ENCODE results near the gene DDIT4. TPM values are rescaled to one million over a fixed set of nuclear protein-coding genes. Genes with fewer than 3 reads are reported as not detected.
"Not testable (repeated sequence)": the region's sequence is repeated elsewhere in the genome, so short reads cannot be mapped to it uniquely, and the experiment has no call there.

Gene DDIT4
- total RNA-seq, 1 donor from 2014 or later = 36.9 TPM

DNA sequence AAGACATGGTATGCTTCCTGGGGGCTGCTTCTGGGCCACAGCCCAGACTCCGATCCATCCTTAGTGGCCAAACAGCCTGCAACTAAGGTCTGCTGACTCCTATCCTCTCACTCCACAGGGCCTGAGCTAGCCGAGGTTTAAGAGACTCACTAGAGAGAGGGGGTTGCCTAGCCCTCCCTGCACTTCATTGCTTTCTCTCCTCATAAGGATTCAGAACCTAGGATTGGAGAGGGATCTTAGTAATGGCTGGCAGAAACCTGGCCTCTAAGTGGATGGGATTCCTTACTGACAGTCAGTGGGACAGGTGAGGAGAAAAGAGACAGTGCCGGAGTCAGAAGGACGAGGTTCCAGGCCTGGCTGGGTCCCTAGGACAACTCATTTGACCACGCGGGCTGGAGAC, 8.2 kb upstream of the DDIT4 start:
- no peak for DNase-seq (ENCODE audit: low spot score, unreplicated experiment)
- TF ChIP-seq, protein P1, sequence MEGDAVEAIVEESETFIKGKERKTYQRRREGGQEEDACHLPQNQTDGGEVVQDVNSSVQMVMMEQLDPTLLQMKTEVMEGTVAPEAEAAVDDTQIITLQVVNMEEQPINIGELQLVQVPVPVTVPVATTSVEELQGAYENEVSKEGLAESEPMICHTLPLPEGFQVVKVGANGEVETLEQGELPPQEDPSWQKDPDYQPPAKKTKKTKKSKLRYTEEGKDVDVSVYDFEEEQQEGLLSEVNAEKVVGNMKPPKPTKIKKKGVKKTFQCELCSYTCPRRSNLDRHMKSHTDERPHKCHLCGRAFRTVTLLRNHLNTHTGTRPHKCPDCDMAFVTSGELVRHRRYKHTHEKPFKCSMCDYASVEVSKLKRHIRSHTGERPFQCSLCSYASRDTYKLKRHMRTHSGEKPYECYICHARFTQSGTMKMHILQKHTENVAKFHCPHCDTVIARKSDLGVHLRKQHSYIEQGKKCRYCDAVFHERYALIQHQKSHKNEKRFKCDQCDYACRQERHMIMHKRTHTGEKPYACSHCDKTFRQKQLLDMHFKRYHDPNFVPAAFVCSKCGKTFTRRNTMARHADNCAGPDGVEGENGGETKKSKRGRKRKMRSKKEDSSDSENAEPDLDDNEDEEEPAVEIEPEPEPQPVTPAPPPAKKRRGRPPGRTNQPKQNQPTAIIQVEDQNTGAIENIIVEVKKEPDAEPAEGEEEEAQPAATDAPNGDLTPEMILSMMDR (IDR thresholded peaks at IDR 0.05; ENCODE audit: unreplicated experiment) = no peak
- Mint-ChIP-seq H3K4me3 (ENCODE audit: low read depth) (no peak overlapping the region), H3K27me3 (no peaks in the 10 kb centered on the region), H3K36me3 (ENCODE audit: insufficient read depth) (no peaks in the 10 kb centered on the region), H3K4me1 (ENCODE audit: low read depth) (peaks cover 18% of the 10 kb centered on the region), H3K9me3 (ENCODE audit: low read depth) (no peaks in the 10 kb centered on the region), H3K27ac (peak overlapping the region; percentile 73)

DNA sequence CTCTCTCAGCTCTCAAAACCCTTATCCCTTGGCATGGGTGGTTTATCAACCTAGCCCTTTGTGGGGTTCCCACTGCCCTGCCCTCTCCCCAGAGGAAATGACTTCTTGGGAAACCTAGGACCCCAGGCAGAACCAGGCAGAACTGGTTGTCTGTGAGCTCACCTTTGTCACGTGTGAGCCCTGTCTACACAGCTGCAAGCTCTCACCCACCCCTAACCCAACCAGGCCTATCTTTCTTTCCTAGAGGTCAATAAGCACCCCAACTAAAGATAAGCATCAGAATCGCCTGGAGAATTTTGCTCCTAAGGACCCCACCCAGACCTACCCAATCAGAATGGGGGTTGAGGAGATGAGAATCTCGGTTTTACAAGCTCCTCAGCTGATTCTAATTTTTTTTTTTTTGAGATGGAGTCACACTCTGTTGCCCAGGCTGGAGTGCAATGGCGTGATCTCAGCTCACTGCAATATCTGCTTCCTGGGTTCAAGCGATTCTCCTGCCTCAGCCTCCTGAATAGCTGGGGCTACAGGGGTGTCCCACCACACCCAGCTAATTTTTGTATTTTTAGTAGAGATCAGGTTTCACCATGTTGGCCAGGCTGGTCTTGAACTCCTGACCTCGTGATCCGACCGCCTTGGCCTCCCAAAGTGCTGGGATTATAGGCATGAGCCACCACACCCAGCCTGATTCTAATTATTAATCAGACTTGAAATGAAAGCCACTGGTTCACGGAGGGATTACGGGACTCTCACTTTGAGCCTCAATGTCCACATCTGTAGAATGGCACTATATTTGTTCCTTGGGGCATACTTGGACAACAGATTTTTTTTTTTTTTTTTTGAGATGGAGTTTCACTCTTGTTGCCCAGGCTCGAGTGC, 7.5 kb upstream of the DDIT4 start:
- TF ChIP-seq, protein P1 (IDR thresholded peaks at IDR 0.05; ENCODE audit: unreplicated experiment) = no peak
- no peaks in the 10 kb centered on the region for H3K36me3 Mint-ChIP-seq (ENCODE audit: insufficient read depth)

DNA sequence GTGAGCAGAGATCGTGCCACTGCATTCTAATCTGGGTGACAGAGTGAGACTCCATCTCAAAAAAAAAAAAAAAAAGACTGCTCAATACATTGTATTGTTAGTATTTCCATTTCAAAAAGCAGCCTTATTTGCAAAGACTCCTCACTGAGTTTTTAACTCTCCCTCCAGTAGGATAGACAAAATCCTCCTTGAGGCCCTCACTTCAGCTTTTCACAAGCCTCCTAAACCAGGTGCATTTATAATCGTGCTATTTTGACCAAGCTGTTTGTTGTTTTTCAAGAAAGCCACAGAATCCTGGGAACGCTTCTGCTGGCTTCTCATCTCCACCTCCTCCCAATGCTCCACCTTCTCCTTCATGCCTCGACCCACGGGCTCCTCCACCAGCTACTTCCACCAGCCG, 6.3 kb upstream of the DDIT4 start:
- no peak overlapping the region for H3K4me3 Mint-ChIP-seq (ENCODE audit: low read depth)

More for the DNA sequence above, 7.5 kb upstream of the DDIT4 start:
- H3K27me3 Mint-ChIP-seq = no peaks in the 10 kb centered on the region
- H3K4me3 Mint-ChIP-seq (ENCODE audit: low read depth) = no peak overlapping the region
- peaks cover 15% of the 10 kb centered on the region for H3K4me1 Mint-ChIP-seq (ENCODE audit: low read depth)
- no peaks in the 10 kb centered on the region for H3K9me3 Mint-ChIP-seq (ENCODE audit: low read depth)
- H3K27ac Mint-ChIP-seq = peak overlapping the region; percentile 33
- DNase-seq (ENCODE audit: low spot score, unreplicated experiment) = no peak

DNA sequence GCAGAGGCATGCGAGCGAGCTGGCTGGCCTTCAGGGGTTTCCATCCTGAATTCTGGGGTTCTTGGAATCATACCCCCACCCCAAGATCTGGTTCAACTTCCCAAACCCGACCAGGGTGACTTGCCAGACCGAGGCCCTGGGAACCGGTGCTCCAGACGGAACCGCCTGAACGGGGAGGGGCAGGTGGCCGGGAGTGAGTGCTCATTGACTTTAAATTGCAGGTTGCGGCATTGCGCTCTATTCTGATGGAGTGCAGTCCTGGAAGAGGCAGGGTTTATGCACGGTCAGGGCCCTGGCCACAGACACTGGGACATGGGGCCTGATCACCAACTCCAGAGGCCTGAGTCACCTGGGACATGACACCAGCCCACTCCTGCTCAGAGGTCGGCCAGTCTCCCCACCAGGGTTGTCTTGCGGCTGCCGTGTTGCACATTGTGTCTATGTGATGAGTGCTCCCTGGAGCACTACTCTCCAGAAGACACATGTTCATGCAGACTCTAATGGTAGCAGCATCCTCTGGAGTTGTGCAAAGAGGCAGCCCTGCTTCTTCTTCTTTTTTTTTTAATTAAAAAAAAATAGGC, 5.8 kb upstream of the DDIT4 start:
- no peak for DNase-seq (ENCODE audit: low spot score, unreplicated experiment)
- H3K4me1 Mint-ChIP-seq (ENCODE audit: low read depth) = peaks cover 15% of the 10 kb centered on the region
- H3K4me3 Mint-ChIP-seq (ENCODE audit: low read depth) = no peak overlapping the region
- TF ChIP-seq, protein P1 (IDR thresholded peaks at IDR 0.05; ENCODE audit: unreplicated experiment) = no peak
- peak overlapping the region; percentile 37 for H3K27ac Mint-ChIP-seq
- H3K36me3 Mint-ChIP-seq (ENCODE audit: insufficient read depth) = no peaks in the 10 kb centered on the region
- no peaks in the 10 kb centered on the region for H3K27me3 Mint-ChIP-seq
- no peaks in the 10 kb centered on the region for H3K9me3 Mint-ChIP-seq (ENCODE audit: low read depth)

More for the DNA sequence above, 6.3 kb upstream of the DDIT4 start:
- Mint-ChIP-seq H3K9me3 (ENCODE audit: low read depth) (no peaks in the 10 kb centered on the region), H3K27me3 (no peaks in the 10 kb centered on the region), H3K36me3 (ENCODE audit: insufficient read depth) (no peaks in the 10 kb centered on the region), H3K4me1 (ENCODE audit: low read depth) (peaks cover 10% of the 10 kb centered on the region), H3K27ac (peak overlapping the region; percentile 37)
- DNase-seq (ENCODE audit: low spot score, unreplicated experiment) = no peak
- TF ChIP-seq, protein P1 (IDR thresholded peaks at IDR 0.05; ENCODE audit: unreplicated experiment) = no peak

DNA sequence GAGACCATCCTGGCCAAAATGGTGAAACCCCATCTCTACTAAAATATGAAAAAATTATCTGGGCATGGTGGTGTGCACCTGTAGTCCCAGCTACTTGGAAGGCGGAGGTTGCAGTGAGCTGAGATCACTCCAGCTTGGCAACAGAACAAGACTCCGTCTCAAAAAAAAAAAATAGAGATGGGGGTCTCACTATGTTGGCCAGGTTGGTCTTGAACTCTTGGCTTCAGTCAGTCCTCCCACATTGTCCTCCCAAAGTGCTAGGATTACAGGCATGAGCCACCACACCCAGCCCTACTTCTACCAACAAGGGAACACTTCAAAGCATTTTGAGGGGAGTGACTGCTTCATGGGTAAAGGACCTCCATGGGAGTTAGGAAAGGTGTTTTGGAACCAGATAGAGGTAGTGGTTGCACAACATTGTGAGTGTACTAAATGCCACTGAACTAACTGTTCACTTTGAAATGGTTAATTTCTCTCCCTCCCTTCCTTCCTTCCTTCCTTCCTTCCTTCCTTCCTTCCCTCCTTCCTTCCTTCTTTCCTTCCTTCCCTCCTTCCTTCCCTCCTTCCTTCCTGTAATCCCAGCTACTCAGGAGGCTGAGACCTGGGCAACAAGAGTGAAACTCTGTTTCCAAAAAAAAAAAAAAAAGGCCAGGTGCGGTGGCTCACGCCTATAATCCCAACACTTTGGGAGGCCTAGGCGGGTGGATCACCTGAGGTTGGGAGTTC, 5.1 kb upstream of the DDIT4 start:
- H3K4me3 Mint-ChIP-seq (ENCODE audit: low read depth); H3K27me3 Mint-ChIP-seq; DNase-seq (ENCODE audit: low spot score, unreplicated experiment); H3K36me3 Mint-ChIP-seq (ENCODE audit: insufficient read depth); H3K9me3 Mint-ChIP-seq (ENCODE audit: low read depth); H3K27ac Mint-ChIP-seq: not testable (repeated sequence)
- H3K4me1 Mint-ChIP-seq (ENCODE audit: low read depth) = peaks cover 16% of the 10 kb centered on the region

All from progenitor cell of endocrine pancreas (in vitro differentiated cells).